ENCODE measurements around the gene SPRTN. TPM values are rescaled to one million over a fixed set of nuclear protein-coding genes. Genes with fewer than 3 reads are reported as not detected.

The SPRTN gene
- total RNA-seq, 2 experiments from 2014 or later: 12.5 to 19.0 TPM

DNA sequence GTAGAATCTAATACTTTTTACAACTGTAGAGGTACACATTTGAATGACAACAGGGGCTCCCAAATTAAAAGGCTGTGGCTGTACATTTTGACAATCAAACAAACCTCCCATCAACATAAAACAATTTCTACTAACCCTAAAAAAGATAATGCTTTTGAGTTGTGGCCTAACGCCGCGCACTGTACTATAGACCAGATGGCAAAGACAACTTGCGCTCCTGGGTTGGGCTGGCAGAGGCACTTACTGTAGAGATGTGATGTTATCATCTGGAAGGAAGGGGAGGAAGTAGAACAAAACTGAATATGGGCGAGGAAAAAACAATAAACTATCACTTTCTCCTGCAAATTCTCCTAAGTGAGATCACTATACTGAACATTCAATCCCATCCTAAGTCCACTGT is 26.1 kb downstream of the SPRTN start:
- no peak for DNase-seq
- Mint-ChIP-seq H3K27ac (no peak overlapping the region), H3K27me3 (no peaks in the 10 kb centered on the region), H3K36me3 (ENCODE audit: low read depth) (peaks cover 22% of the 10 kb centered on the region), H3K9me3 (no peaks in the 10 kb centered on the region), H3K4me1 (peaks cover 2% of the 10 kb centered on the region), H3K4me3 (no peak overlapping the region)
- ChIA-PET POLR2A (no interaction called here), CTCF (interaction anchor here (1.2 to 1.5 kb wide), 3 partner anchors 8 to 224 kb away, joined by 3 to 4 read pairs (median 3); no protein-coding TSS in a partner anchor)

DNA sequence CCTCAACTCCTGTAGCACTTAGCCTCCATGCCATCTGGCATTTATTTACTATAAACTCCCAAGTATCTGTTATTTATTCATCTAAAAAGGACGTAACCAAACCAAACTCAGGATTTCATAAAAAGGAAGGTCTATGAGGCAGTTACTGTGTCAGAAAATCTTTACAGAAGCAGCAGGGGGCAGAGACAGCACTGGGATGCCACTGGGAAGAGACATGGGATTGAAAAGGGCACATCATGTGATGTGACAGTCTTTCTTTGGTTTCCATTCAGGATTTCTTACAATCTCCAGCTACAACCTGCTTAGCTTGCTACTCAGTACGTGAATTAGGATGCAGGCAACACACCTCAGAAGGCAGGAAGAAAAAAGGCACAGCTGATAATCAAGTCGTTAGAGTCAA is 31.2 kb downstream of the SPRTN start:
- no peaks in the 10 kb centered on the region for H3K9me3 Mint-ChIP-seq
- H3K36me3 Mint-ChIP-seq (ENCODE audit: low read depth): peaks cover 15% of the 10 kb centered on the region
- DNase-seq: no peak
- H3K4me3 Mint-ChIP-seq: no peak overlapping the region
- ChIA-PET CTCF (interaction anchor here (0.5 kb wide), 1 partner anchor 45 kb away, joined by 7 read pairs; no protein-coding TSS in a partner anchor), POLR2A (no interaction called here)
- no peaks in the 10 kb centered on the region for H3K27me3 Mint-ChIP-seq
- H3K4me1 Mint-ChIP-seq: peaks cover 2% of the 10 kb centered on the region
- H3K27ac Mint-ChIP-seq: no peak overlapping the region

DNA sequence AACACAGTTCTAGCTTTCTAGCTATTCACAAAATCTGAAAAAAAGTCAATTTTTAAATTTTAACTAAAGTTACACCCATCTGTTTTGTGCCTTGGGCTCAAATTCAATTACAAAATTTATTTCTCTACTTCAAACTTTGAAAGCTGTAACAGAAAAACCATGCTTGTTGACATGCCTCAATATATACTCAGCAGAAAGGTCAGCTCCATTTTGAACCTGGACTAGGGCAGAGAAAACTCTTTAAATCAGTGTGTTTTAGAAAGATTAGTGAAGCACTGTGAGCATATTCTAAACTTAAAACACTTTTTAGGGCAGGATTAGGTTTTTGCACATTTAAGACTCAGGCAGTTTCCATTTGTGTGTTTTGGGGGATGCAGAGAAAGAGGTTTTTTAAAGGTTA is 34.4 kb downstream of the SPRTN start:
- H3K4me3 Mint-ChIP-seq: no peak overlapping the region
- peaks cover 13% of the 10 kb centered on the region for H3K4me1 Mint-ChIP-seq
- H3K36me3 Mint-ChIP-seq (ENCODE audit: low read depth): peaks cover 11% of the 10 kb centered on the region
- H3K9me3 Mint-ChIP-seq: no peaks in the 10 kb centered on the region
- CTCF ChIA-PET: interaction anchor here (0.6 to 1.3 kb wide), 3 partner anchors 9 to 146 kb away, joined by 3 read pairs; no protein-coding TSS in a partner anchor
- no peaks in the 10 kb centered on the region for H3K27me3 Mint-ChIP-seq
- no peak overlapping the region for H3K27ac Mint-ChIP-seq
- POLR2A ChIA-PET: no interaction called here
- no peak for DNase-seq

DNA sequence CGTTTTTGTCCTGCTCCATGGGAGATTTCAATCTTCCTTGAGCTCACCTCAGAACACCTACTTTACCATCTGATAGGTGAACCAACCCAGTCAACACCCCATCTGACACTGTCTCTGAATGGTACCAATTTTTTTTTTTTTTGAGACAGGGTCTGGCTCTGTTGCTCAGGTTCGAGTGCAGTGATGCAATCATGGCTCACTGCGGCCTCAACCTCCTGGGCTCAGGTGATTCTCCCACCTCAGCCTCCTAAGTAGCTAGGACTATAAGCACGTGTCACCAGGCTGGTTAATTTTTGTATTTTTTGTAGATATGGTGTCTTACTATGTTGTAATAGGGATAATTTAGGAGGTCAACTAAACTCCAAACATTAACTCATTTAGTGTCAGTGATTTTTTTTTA is 36.3 kb downstream of the SPRTN start:
- CTCF ChIA-PET: interaction anchor here (0.5 kb wide), 1 partner anchor 34 kb away, joined by 3 read pairs; no protein-coding TSS in a partner anchor
- no peak overlapping the region for H3K4me3 Mint-ChIP-seq
- H3K36me3 Mint-ChIP-seq (ENCODE audit: low read depth): peaks cover 5% of the 10 kb centered on the region
- H3K9me3 Mint-ChIP-seq: no peaks in the 10 kb centered on the region
- H3K4me1 Mint-ChIP-seq: peaks cover 25% of the 10 kb centered on the region
- no peak overlapping the region for H3K27ac Mint-ChIP-seq
- POLR2A ChIA-PET: no interaction called here
- no peaks in the 10 kb centered on the region for H3K27me3 Mint-ChIP-seq
- DNase-seq: no peak

DNA sequence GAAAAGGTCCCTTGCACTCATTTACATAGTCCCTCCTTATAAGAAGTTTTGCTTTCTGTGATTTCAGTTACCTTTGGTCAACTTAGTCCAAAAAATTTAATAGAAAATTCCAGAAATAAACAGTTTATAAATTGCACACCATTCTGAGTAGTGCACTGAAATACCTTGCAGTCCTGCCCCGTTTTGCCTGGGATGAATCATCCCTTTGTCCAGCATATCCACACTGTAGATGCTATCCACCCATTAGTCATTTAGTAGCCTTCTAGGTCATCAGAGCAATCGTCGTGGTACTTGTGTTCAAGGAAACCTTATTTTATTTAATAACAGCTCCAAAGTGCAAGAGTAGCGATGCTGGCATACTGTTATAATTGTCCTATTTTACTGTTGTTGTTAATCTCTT is 38.0 kb downstream of the SPRTN start:
- H3K27me3 Mint-ChIP-seq: no peaks in the 10 kb centered on the region
- no peaks in the 10 kb centered on the region for H3K9me3 Mint-ChIP-seq
- ChIA-PET CTCF (no interaction called here), POLR2A (no interaction called here)
- H3K4me3 Mint-ChIP-seq: no peak overlapping the region
- H3K27ac Mint-ChIP-seq: no peak overlapping the region
- no peak for DNase-seq
- H3K4me1 Mint-ChIP-seq: peaks cover 29% of the 10 kb centered on the region
- H3K36me3 Mint-ChIP-seq (ENCODE audit: low read depth): peaks cover 8% of the 10 kb centered on the region

DNA sequence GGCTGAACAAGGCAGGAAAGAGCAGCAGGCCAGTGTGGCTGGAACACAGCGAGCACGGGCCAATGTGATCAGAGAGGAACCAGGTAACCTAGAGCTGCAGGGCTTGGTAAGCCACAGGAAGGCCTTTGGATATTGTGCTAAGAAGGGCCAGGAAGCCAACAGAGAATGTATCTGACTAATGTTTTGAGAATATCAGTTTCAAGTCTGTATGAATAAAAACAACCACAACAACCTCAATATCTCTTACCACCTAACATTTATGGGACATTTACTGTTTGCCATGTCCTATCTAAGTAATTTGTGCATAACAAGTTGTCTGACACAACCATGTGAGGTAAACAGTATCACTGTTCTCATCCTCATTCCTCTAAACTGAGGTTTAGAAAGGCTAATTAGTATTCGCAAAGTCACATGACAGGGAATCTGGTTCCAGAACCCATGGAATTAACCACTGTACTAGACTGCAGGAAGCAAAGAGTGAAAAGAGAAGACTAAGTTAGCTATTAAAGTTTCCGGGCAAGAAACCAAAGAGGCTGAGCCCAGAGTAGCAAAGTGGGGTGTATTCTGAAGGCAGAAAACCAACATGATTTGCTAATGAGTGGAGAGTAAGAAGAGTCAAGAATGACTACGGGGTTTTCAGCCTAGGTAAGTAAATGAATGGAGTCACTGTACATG is 38.9 kb downstream of the SPRTN start:
- CTCF ChIA-PET: interaction anchor here (1.6 kb wide), 1 partner anchor 16 kb away, joined by 4 read pairs; no protein-coding TSS in a partner anchor
- Mint-ChIP-seq H3K27ac (peak overlapping the region; percentile 37), H3K36me3 (ENCODE audit: low read depth) (peaks cover 7% of the 10 kb centered on the region), H3K4me3 (no peak overlapping the region), H3K27me3 (no peaks in the 10 kb centered on the region), H3K4me1 (peaks cover 29% of the 10 kb centered on the region), H3K9me3 (no peaks in the 10 kb centered on the region)
- POLR2A ChIA-PET: interaction anchor here (0.6 kb wide), 1 partner anchor 24 kb away, joined by 3 read pairs; no protein-coding TSS in a partner anchor
- peak; percentile 38 for DNase-seq

DNA sequence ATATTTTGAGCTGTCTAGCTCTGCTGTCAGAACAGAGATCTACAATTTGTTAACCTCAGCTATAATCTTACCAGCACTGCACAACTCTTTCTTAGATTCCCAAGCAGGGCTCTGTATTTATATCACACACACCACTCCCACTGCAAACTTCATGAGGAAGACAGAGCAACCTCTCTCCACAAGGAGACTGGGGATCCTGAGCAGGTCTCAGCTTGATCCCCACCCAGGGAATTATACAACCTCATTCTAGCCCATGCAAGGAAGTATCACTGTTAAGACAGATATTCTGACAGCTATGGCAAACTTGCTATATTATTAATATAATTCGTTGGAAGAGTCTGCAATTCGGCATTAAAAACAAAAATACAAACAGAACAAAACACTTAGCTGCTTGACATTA is 43.6 kb downstream of the SPRTN start:
- ChIA-PET CTCF (interaction anchor here (0.7 to 1.1 kb wide), 2 partner anchors 9 to 14 kb away, joined by 3 to 4 read pairs; no protein-coding TSS in a partner anchor), POLR2A (no interaction called here)
- Mint-ChIP-seq H3K27ac (no peak overlapping the region), H3K27me3 (no peaks in the 10 kb centered on the region), H3K9me3 (no peaks in the 10 kb centered on the region), H3K36me3 (ENCODE audit: low read depth) (peaks cover 3% of the 10 kb centered on the region), H3K4me1 (peaks cover 24% of the 10 kb centered on the region), H3K4me3 (no peak overlapping the region)
- no peak for DNase-seq

DNA sequence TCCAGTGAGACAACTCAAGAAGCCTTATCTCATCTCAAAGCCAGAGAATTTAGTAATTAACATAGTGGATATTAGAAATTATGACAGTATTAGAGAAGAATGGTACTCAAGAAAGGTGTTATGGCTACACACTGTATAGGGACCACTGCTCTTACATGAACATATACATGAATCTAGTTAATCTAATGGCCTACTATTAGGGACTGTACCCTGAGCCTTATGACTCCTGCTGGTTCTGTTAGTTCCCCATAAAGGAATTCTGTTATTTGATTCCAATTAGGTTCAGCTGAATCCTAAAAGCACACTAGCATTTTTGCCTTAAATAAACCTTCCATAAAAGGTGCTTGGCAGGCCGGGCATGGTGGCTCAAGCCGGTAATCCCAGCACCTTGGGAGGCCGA is 44.3 kb downstream of the SPRTN start:
- Mint-ChIP-seq H3K4me3 (no peak overlapping the region), H3K36me3 (ENCODE audit: low read depth) (peaks cover 3% of the 10 kb centered on the region), H3K27ac (no peak overlapping the region), H3K9me3 (no peaks in the 10 kb centered on the region), H3K4me1 (peaks cover 19% of the 10 kb centered on the region), H3K27me3 (no peaks in the 10 kb centered on the region)
- no peak for DNase-seq
- POLR2A ChIA-PET: no interaction called here
- CTCF ChIA-PET: no interaction called here

DNA sequence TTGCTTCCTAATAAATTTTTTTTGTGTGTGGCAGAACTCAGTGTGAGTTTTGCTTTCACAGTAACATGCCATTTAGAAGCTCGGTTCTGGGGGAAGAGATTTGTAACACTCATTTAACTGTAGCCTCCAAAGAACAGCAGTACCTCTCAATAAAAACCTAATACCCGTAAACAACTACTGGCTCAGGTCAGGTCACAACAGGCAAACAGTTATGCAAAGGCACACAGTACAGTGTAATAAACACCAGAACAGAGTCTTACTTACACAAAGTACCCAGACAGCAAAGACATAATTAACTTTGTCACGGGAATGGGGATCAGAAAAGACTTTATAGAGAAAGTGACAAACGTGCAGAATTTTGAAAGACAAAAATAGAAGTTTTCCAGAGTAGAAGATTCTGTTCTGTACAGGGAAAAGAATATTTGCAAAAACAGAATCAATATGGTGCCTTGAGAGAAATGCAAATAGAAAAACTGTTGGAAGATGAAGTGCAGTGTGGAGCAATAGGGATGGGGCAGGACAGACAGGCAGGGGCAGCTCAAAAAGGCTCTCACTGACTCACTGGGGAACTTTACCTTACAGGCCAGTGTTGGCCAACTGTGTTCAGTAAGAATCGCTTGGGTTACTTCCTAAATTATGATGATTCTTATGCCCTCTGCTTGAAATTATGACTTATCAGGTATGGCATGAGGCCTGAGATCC is 45.2 kb downstream of the SPRTN start:
- H3K27ac Mint-ChIP-seq: no peak overlapping the region
- H3K36me3 Mint-ChIP-seq (ENCODE audit: low read depth): peaks cover 3% of the 10 kb centered on the region
- ChIA-PET CTCF (no interaction called here), POLR2A (no interaction called here)
- H3K9me3 Mint-ChIP-seq: no peaks in the 10 kb centered on the region
- peaks cover 20% of the 10 kb centered on the region for H3K4me1 Mint-ChIP-seq
- H3K27me3 Mint-ChIP-seq: no peaks in the 10 kb centered on the region
- H3K4me3 Mint-ChIP-seq: no peak overlapping the region
- DNase-seq: no peak

DNA sequence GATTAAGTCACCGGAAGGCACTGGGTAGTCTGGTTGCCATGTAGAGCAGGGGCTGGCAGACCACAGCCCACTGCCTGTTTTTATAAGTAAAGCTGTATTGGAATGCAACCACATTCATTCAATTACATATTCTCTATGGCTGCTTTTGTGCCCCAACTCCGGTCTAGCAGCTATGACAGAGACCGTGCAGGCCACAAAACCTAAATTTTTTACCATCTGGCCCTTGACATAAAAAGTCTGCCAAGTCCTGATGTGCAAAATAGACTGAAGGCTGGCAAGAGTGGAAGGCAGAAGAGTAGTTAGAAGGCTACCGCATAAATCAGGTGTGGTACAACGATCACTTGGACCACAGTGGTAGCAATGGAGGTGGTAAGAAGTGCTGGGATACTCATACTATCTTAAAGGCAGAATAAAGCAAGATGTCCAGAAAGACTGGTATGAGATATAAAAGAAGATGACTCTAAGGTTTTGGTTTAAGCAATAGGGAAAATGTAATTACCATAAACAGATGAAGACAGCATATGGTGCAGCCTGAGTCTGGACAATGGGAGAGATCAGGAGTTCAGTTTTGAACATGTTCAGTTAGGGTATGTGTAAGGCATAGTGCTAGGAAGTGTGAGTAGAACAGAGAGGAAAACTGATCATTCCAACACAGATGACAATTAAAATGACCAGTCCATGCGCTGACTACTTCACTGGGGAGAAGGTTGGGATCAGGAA is 46.8 kb downstream of the SPRTN start:
- Mint-ChIP-seq H3K27ac (no peak overlapping the region), H3K4me1 (peaks cover 21% of the 10 kb centered on the region), H3K4me3 (no peak overlapping the region), H3K27me3 (no peaks in the 10 kb centered on the region), H3K36me3 (ENCODE audit: low read depth) (peaks cover 1% of the 10 kb centered on the region), H3K9me3 (no peaks in the 10 kb centered on the region)
- ChIA-PET POLR2A (no interaction called here), CTCF (no interaction called here)
- DNase-seq: no peak

DNA sequence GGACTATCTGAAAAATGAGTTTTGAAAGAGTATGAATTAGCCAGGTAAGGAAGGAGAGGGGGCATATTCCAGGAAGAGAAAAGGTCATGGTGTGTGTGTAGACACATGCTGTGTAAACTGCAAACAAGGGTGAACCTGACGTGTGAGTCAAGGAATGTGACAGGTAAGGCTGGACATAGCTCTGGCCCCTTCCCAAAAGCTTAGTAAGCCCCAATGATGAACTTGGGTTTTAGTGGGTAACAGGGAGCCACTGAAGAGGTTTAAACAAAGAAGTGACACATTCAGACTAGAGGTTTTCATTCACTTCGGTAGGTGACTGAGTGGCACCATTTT is 47.3 kb downstream of the SPRTN start:
- CTCF ChIA-PET: interaction anchor here (0.6 kb wide), 1 partner anchor 27 kb away, joined by 3 read pairs; no protein-coding TSS in a partner anchor
- peaks cover 5% of the 10 kb centered on the region for H3K36me3 Mint-ChIP-seq (ENCODE audit: low read depth)
- POLR2A ChIA-PET: interaction anchor here (0.6 kb wide), 1 partner anchor 30 kb away, joined by 4 read pairs; no protein-coding TSS in a partner anchor
- H3K4me1 Mint-ChIP-seq: peaks cover 25% of the 10 kb centered on the region
- H3K9me3 Mint-ChIP-seq: no peaks in the 10 kb centered on the region
- DNase-seq: no peak
- H3K27me3 Mint-ChIP-seq: no peaks in the 10 kb centered on the region
- H3K4me3 Mint-ChIP-seq: no peak overlapping the region
- no peak overlapping the region for H3K27ac Mint-ChIP-seq

DNA sequence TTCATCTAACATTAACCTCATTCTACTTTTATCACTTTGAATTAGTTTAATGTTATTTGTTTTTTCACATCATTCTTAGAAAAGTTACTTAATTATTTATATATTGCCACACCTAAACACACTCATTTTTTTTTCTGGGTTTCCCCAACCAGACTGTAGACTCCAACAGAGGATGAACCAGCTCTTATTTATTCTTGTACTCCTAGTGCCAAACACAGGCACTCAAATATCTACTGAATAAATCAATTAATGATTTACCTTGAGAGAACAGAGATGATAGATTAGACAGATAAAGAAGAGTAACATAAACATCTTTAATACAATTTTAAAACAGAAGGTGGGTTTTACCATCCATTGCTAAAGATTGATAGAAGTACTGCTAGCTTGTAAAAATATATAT is 48.4 kb downstream of the SPRTN start:
- no peak for DNase-seq
- POLR2A ChIA-PET: no interaction called here

More for the DNA sequence above, 48.4 kb downstream of the SPRTN start:
- H3K27me3 Mint-ChIP-seq: no peaks in the 10 kb centered on the region
- H3K9me3 Mint-ChIP-seq: no peaks in the 10 kb centered on the region
- CTCF ChIA-PET: interaction anchor here (0.9 kb wide), 1 partner anchor 153 kb away, joined by 3 read pairs; no protein-coding TSS in a partner anchor
- peaks cover 7% of the 10 kb centered on the region for H3K36me3 Mint-ChIP-seq (ENCODE audit: low read depth)
- no peak overlapping the region for H3K27ac Mint-ChIP-seq
- H3K4me1 Mint-ChIP-seq: peaks cover 34% of the 10 kb centered on the region
- no peak overlapping the region for H3K4me3 Mint-ChIP-seq

Measured in activated CD4-positive, alpha-beta T cell treated with anti-CD3 and anti-CD28 coated beads, Interleukin-2, amount 10 ng/mL, durations not matched to agents 7 days and 5 days (primary cell).